ENCODE results near the gene IP6K1. TPM values are rescaled to one million over a fixed set of nuclear protein-coding genes. Genes with fewer than 3 reads are reported as not detected.

IP6K1 gene
- total RNA-seq, 1 donor from 2014 or later = 39.5 TPM

DNA sequence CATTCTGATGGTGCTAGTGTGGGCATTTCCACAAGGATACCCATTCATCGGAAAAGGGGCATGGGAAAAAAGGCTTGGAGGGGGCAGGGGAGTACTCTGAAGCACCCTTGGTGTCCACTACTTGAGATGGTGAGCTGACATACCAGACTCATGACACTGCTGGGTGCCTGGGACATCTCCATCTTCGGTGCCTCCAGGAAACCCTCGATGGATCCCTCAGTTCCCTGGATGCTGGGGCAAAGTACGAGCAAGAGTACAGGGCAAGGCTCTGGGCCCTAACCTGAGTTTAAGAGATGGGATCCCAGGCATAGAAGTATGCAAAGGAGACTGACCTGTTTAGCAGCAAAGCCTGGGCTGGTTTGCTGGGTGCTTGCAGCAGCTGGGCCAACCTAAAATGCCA lies 5.2 kb upstream of the IP6K1 start:
- no peak for ATAC-seq
- Histone ChIP-seq H3K9me3 (no peaks in the 10 kb centered on the region), H3K27ac (no peak overlapping the region), H3K4me3 (no peak overlapping the region), H3K36me3 (no peaks in the 10 kb centered on the region), H3K27me3 (no peaks in the 10 kb centered on the region), H3K4me1 (peaks cover 7% of the 10 kb centered on the region)
- TF ChIP-seq CTCF (IDR thresholded peaks at IDR 0.05) = no peak
- peak; percentile 7 for DNase-seq
- intact Hi-C loops (cut with DNase I) = loop anchor here (10.0 kb wide), 1 partner anchor 123 kb away; no protein-coding TSS in a partner anchor

DNA sequence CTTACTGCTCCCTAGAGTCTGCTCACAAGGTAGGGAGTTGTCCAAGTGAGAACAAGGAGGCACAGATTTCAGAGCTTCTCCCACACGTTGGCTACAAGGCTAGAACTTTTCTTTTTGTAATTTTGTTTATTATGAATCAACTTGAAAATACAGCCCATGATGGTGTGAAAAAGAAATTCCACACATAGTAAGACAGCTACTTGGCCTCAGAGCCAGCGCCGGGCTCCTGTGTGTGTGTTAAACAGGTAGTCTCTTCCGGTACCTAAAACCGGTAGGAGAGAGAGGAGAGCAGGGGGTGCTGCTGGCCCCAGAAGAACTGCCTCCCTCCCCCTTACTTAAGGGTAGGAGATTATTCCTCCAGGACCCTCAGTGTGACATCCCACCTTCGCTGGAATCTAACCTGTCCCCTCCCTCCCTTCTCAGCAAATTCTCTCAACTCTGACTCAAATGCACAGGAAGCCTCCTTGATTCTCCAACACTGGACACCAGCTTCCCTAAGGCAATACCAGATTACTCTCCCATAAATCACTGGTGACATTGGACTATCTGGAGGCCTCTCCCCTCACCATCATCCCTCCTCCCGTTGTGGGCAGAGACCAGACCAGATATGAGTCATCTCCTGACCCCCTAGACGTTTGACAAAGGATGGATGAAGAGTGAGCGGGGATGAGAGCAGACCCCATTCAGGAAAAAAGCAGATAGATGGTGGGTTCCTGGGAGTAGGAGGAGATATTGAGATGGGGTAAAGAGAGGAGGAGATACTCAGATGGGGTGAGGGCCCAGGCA lies 4.5 kb upstream of the IP6K1 start:
- ATAC-seq = no peak
- no peak for TF ChIP-seq CTCF (IDR thresholded peaks at IDR 0.05)
- H3K4me3 ChIP-seq = no peak overlapping the region

DNA sequence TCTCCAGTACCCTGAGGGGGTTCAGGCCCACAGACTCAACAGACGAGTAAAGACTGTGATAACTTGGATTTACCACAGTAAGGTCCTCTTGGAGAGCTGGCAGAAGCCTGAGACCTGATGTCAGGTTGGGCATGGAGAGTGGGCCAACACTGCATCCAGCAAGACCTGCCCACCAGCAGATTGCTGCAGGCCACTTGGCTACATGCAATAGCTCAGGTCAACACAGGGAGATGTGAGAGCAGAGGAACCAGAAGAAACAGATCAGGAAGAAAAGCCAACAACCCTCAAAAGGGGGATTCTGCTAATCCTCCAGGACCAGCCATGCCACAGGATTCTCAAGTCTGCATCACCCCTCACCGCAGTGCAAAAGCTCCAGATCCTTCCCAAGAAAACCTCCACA lies 1.7 kb upstream of the IP6K1 start:
- TF ChIP-seq CTCF (IDR thresholded peaks at IDR 0.05) = no peak
- H3K4me3 ChIP-seq = no peak overlapping the region
- H3K36me3 ChIP-seq = no peaks in the 10 kb centered on the region
- ATAC-seq (no peak), DNase-seq (peak; percentile 18)
- intact Hi-C loops (cut with DNase I) = no loop called here
- H3K4me1 ChIP-seq = peaks cover 26% of the 10 kb centered on the region
- H3K27me3 ChIP-seq = no peaks in the 10 kb centered on the region
- no peak overlapping the region for H3K27ac ChIP-seq
- H3K9me3 ChIP-seq = no peaks in the 10 kb centered on the region

More for the DNA sequence above, 4.5 kb upstream of the IP6K1 start:
- Histone ChIP-seq H3K9me3 (no peaks in the 10 kb centered on the region), H3K36me3 (no peaks in the 10 kb centered on the region), H3K27ac (no peak overlapping the region), H3K27me3 (no peaks in the 10 kb centered on the region), H3K4me1 (peaks cover 7% of the 10 kb centered on the region)
- DNase-seq = no peak
- intact Hi-C loops (cut with DNase I) = loop anchor here (10.0 kb wide), 1 partner anchor 124 kb away; no protein-coding TSS in a partner anchor

GRCh38 chr3:49787536-49787935 lies 1.2 kb upstream of the IP6K1 start:
- Histone ChIP-seq H3K9me3 (no peaks in the 10 kb centered on the region), H3K27ac (peak overlapping the region; percentile 86), H3K27me3 (no peaks in the 10 kb centered on the region), H3K4me3 (no peak overlapping the region), H3K4me1 (peaks cover 26% of the 10 kb centered on the region), H3K36me3 (no peaks in the 10 kb centered on the region)
- TF ChIP-seq CTCF (IDR thresholded peaks at IDR 0.05) = no peak
- no peak for ATAC-seq
- intact Hi-C loops (cut with DNase I) = no loop called here
- DNase-seq = no peak

- Histone ChIP-seq H3K4me1 (peaks cover 30% of the 10 kb centered on the region), H3K4me3 (peak overlapping the region; percentile 72), H3K36me3 (no peaks in the 10 kb centered on the region), H3K27me3 (no peaks in the 10 kb centered on the region), H3K9me3 (no peaks in the 10 kb centered on the region), H3K27ac (peak overlapping the region; percentile 86)
- intact Hi-C loops (cut with DNase I) = no loop called here
- ATAC-seq (no peak), DNase-seq (peak; percentile 65)
- TF ChIP-seq CTCF (IDR thresholded peaks at IDR 0.05) = no peak
Measured at GRCh38 chr3:49787182-49787464, 781 bp upstream of the IP6K1 start.

All from upper lobe of right lung (tissue), 1 donor.